ENCODE data around the gene LMNA. TPM values are rescaled to one million over a fixed set of nuclear protein-coding genes. Genes with fewer than 3 reads are reported as not detected.
"Not testable (repeated sequence)": the region's sequence is repeated elsewhere in the genome, so short reads cannot be mapped to it uniquely, and the experiment has no call there.

The LMNA gene
- total RNA-seq, 1 donor from 2014 or later, result 429 TPM

GRCh38 chr1:156104861-156105832, 9.4 kb upstream of the LMNA start:
- peak; percentile 83 for DNase-seq

GRCh38 chr1:156106624-156107488, 7.7 kb upstream of the LMNA start:
- no peak for DNase-seq

- DNase-seq, result no peak
Measured at GRCh38 chr1:156108057-156108456, 6.5 kb upstream of the LMNA start.

- DNase-seq, result no peak
Measured at GRCh38 chr1:156108664-156109241, 5.8 kb upstream of the LMNA start.

- DNase-seq, result no peak
Measured at GRCh38 chr1:156110252-156110651, 4.3 kb upstream of the LMNA start.

- DNase-seq, result no peak
Measured at GRCh38 chr1:156111355-156111962, 3.1 kb upstream of the LMNA start.

GRCh38 chr1:156112276-156113137, 2.0 kb upstream of the LMNA start:
- DNase-seq, result no peak

- DNase-seq, result no peak
Measured at GRCh38 chr1:156113282-156113950, 1.1 kb upstream of the LMNA start.

- no peak for DNase-seq
Measured at GRCh38 chr1:156114919-156115513, 505 bp downstream of the LMNA start.

GRCh38 chr1:156115514-156116374, 1.2 kb downstream of the LMNA start:
- no peak for DNase-seq

GRCh38 chr1:156116731-156117130, 2.2 kb downstream of the LMNA start:
- DNase-seq, result not testable (repeated sequence)

GRCh38 chr1:156117414-156118176, 3.1 kb downstream of the LMNA start:
- no peak for DNase-seq

GRCh38 chr1:156118177-156118868, 3.8 kb downstream of the LMNA start:
- DNase-seq, result no peak

GRCh38 chr1:156119503-156120209, 5.1 kb downstream of the LMNA start:
- no peak for DNase-seq

GRCh38 chr1:156120318-156120717, 5.8 kb downstream of the LMNA start:
- DNase-seq, result no peak

- DNase-seq, result not testable (repeated sequence)
Measured at GRCh38 chr1:156121005-156121404, 6.5 kb downstream of the LMNA start.

GRCh38 chr1:156121457-156121856, 6.9 kb downstream of the LMNA start:
- DNase-seq, result no peak

All from skin of body (tissue), 2 donors.